Measurements from ENCODE around the gene DNAJB8. TPM values are rescaled to one million over a fixed set of nuclear protein-coding genes. Genes with fewer than 3 reads are reported as not detected.
A peak's percentile ranks its signal among the peaks of the same experiment; 100 is the strongest.

The DNAJB8 gene
- total and polyA plus RNA-seq, 9 of the 15 experiments (the other 6 are each of a cell fraction or from before 2014, with no cell fraction given), result not detected

- TF ChIP-seq, protein P1, sequence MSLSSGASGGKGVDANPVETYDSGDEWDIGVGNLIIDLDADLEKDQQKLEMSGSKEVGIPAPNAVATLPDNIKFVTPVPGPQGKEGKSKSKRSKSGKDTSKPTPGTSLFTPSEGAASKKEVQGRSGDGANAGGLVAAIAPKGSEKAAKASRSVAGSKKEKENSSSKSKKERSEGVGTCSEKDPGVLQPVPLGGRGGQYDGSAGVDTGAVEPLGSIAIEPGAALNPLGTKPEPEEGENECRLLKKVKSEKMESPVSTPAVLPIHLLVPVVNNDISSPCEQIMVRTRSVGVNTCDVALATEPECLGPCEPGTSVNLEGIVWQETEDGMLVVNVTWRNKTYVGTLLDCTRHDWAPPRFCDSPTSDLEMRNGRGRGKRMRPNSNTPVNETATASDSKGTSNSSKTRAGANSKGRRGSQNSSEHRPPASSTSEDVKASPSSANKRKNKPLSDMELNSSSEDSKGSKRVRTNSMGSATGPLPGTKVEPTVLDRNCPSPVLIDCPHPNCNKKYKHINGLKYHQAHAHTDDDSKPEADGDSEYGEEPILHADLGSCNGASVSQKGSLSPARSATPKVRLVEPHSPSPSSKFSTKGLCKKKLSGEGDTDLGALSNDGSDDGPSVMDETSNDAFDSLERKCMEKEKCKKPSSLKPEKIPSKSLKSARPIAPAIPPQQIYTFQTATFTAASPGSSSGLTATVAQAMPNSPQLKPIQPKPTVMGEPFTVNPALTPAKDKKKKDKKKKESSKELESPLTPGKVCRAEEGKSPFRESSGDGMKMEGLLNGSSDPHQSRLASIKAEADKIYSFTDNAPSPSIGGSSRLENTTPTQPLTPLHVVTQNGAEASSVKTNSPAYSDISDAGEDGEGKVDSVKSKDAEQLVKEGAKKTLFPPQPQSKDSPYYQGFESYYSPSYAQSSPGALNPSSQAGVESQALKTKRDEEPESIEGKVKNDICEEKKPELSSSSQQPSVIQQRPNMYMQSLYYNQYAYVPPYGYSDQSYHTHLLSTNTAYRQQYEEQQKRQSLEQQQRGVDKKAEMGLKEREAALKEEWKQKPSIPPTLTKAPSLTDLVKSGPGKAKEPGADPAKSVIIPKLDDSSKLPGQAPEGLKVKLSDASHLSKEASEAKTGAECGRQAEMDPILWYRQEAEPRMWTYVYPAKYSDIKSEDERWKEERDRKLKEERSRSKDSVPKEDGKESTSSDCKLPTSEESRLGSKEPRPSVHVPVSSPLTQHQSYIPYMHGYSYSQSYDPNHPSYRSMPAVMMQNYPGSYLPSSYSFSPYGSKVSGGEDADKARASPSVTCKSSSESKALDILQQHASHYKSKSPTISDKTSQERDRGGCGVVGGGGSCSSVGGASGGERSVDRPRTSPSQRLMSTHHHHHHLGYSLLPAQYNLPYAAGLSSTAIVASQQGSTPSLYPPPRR (CRISPR knock-in tag; IDR thresholded peaks at IDR 0.05; ENCODE audit: borderline replicate concordance), result no peak
- TF ChIP-seq ZKSCAN3 (CRISPR knock-in tag; IDR thresholded peaks at IDR 0.05) (no peak), IRF2 (CRISPR knock-in tag; IDR thresholded peaks at IDR 0.05) (no peak), ZNF143 (CRISPR knock-in tag; IDR thresholded peaks at IDR 0.05) (no peak), NCOA4 (IDR thresholded peaks at IDR 0.05; ENCODE audit: partially characterized antibody) (no peak), PHF8 (IDR thresholded peaks at IDR 0.05; ENCODE audit: borderline replicate concordance, low read length) (peak; percentile 49; the same call in 1 of the 2 replicates), MYC (IDR thresholded peaks at IDR 0.05; ENCODE audit: low read depth, low read length) (peak; percentile 69), MYC (CRISPR knock-in tag; IDR thresholded peaks at IDR 0.05; ENCODE audit: borderline replicate concordance, low read depth) (peak; percentile 68; the same call in 1 of the 2 replicates), SRF (CRISPR knock-in tag; IDR thresholded peaks at IDR 0.05) (no peak), ZNF77 (CRISPR knock-in tag; IDR thresholded peaks at IDR 0.05) (no peak), ZNF140 (CRISPR knock-in tag; IDR thresholded peaks at IDR 0.05) (no peak), ZNF232 (CRISPR knock-in tag; IDR thresholded peaks at IDR 0.05) (no peak), SIRT6 (IDR thresholded peaks at IDR 0.05; ENCODE audit: low read depth, low read length) (no peak), KAT7 (CRISPR knock-in tag; IDR thresholded peaks at IDR 0.05; ENCODE audit: borderline replicate concordance) (0 out of 2 replicates have a peak, but pooled peaks have one; percentile 11), MTA2 (IDR thresholded peaks at IDR 0.05; ENCODE audit: low read depth) (no peak), SRSF7 (optimal IDR thresholded peaks at IDR 0.05; ENCODE audit: low read depth, low read length) (no peak), EHMT2 (IDR thresholded peaks at IDR 0.05) (no peak), JUND (IDR thresholded peaks at IDR 0.05; ENCODE audit: borderline replicate concordance, low read depth, low read length) (no peak), JUND (tag; IDR thresholded peaks at IDR 0.05; ENCODE audit: borderline replicate concordance, low read depth, low read length) (peak; percentile 8; the same call in 1 of the 3 replicates), KDM5B (IDR thresholded peaks at IDR 0.05; ENCODE audit: insufficient replicate concordance, low read depth, low read length) (peak; percentile 96)
- TF ChIP-seq, protein P2, sequence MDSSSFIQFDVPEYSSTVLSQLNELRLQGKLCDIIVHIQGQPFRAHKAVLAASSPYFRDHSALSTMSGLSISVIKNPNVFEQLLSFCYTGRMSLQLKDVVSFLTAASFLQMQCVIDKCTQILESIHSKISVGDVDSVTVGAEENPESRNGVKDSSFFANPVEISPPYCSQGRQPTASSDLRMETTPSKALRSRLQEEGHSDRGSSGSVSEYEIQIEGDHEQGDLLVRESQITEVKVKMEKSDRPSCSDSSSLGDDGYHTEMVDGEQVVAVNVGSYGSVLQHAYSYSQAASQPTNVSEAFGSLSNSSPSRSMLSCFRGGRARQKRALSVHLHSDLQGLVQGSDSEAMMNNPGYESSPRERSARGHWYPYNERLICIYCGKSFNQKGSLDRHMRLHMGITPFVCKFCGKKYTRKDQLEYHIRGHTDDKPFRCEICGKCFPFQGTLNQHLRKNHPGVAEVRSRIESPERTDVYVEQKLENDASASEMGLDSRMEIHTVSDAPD (CRISPR knock-in tag; IDR thresholded peaks at IDR 0.05), result no peak
Observed at GRCh38 chr3:128487813-128488635, 21.3 kb upstream of the DNAJB8 start (continued).

All from K562 (cell line).